ENCODE data around the gene EIF2B5.

DNA sequence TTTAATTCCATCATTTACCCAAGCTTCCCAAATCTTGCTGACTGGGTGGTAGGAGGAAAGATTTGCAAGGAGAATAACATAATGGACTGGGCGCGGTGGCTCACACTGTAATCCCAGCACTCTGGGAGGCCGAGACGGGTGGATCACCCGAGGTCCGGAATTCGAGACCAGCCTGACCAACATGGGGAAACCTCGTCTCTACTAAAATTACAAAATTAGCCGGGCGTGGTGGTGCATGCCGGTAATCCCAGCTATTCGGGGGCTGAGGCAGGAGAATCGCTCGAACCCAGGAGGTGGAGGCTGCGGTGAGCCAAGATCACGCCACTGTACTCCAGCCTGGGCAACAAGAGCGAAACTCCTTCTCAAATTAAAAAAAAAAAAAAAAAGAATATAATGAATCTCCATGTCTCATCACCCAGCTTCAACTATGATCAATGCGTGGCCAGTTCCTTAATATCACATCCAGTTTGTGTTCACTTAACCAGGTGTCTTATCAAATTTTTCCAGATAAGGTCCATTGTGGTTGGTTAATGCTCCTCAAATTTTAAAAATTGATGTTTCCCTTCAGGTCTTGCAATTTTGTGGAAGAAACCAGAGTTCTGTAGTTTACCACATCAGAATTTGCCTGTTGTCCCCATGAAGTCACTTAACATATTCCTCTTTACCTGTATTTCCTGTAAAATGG lies 49.5 kb downstream of the EIF2B5 start:
- TF ChIP-seq, protein P1, sequence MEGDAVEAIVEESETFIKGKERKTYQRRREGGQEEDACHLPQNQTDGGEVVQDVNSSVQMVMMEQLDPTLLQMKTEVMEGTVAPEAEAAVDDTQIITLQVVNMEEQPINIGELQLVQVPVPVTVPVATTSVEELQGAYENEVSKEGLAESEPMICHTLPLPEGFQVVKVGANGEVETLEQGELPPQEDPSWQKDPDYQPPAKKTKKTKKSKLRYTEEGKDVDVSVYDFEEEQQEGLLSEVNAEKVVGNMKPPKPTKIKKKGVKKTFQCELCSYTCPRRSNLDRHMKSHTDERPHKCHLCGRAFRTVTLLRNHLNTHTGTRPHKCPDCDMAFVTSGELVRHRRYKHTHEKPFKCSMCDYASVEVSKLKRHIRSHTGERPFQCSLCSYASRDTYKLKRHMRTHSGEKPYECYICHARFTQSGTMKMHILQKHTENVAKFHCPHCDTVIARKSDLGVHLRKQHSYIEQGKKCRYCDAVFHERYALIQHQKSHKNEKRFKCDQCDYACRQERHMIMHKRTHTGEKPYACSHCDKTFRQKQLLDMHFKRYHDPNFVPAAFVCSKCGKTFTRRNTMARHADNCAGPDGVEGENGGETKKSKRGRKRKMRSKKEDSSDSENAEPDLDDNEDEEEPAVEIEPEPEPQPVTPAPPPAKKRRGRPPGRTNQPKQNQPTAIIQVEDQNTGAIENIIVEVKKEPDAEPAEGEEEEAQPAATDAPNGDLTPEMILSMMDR (IDR thresholded peaks at IDR 0.05): no peak
- no peak for TF ChIP-seq EZH2 (IDR thresholded peaks at IDR 0.05; ENCODE audit: borderline replicate concordance, insufficient read depth, low read depth, low read length, poor library complexity, severe bottlenecking)

Measured in B cell (primary cell).